ENCODE measurements around the gene SFMBT1. TPM values are rescaled to one million over a fixed set of nuclear protein-coding genes. Genes with fewer than 3 reads are reported as not detected.

Gene SFMBT1
- total and polyA plus RNA-seq, 2 of the 8 experiments (the other 6 are each of a cell fraction or from before 2014, with no cell fraction given) = 8.1 to 16.8 TPM

DNA sequence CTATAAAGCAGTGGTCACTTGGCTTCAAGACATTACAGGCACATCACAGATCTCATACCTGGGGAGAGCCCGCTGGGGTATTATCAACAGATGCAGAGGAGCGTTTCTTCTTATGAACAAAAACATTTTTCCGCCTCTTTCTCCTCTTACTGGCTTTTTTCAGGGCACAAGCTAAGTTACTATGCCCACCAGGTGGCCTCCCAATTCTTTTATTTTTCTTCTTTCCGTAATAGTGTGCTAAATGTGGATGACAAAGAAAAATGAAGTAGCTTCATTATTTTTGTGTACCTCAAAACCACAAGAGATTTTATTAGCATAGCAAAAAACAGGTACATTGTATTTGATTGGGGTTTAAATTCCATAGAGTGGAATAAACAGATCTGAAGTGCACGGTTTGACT lies 138.4 kb downstream of the SFMBT1 start:
- H3K36me3 ChIP-seq (ENCODE audit: control insufficient read depth in 2 of 4, insufficient read depth in 4 of 4, low read length in 3 of 4) = peaks cover 0 to 10% (median 1%) of the 10 kb centered on the region in 4 experiments; a peak in 4 of 8 replicates
- no peak overlapping the region for H2AFZ ChIP-seq (ENCODE audit: low read length)
- H2BK12ac ChIP-seq (ENCODE audit: low read depth, low read length) = no peak overlapping the region
- no peak overlapping the region for H2BK15ac ChIP-seq (ENCODE audit: low read length)
- H3K23me2 ChIP-seq (ENCODE audit: low read depth, low read length) = no peaks in the 10 kb centered on the region
- FAIRE-seq = no peak
- no peak for DNase-seq (ENCODE audit: low read depth in 1 of 2, low spot score in 2 of 2)
- no peak overlapping the region for H2BK5ac ChIP-seq (ENCODE audit: low read depth, low read length)
- H3K23ac ChIP-seq (ENCODE audit: insufficient read length) = no peak overlapping the region
- H4K91ac ChIP-seq (replicated peaks; ENCODE audit: insufficient read length, low read length) = no peak overlapping the region
- no peak overlapping the region for H3K4me2 ChIP-seq (ENCODE audit: insufficient read depth in 1 of 2, low read depth in 2 of 2, low read length in 2 of 2)
- POLR2A ChIA-PET (ENCODE audit: partially characterized antibody) = interaction anchor here (1.8 kb wide), 1 partner anchor 10 kb away, joined by 7 read pairs; the partner anchor contains the start of gene STIMATE
- no peak overlapping the region for H3K14ac ChIP-seq (ENCODE audit: insufficient read length)
- H3K27me3 ChIP-seq (replicated peaks in 1 of 4; ENCODE audit: control insufficient read depth in 3 of 4, extremely low read depth in 1 of 4, insufficient read depth in 3 of 4, low read length in 3 of 4) = no peaks in the 10 kb centered on the region
- no peak overlapping the region for H3K27ac ChIP-seq (ENCODE audit: low read depth, low read length)
- no peak overlapping the region for H4K8ac ChIP-seq (ENCODE audit: extremely low read depth, insufficient read depth, low read length)
- no peaks in the 10 kb centered on the region for H4K20me1 ChIP-seq (replicated peaks in 1 of 2; ENCODE audit: control insufficient read depth in 1 of 2, insufficient read depth in 2 of 2, low read length in 2 of 2)
- H4K5ac ChIP-seq (ENCODE audit: insufficient read length, low read depth, low read length) = no peak overlapping the region
- TF ChIP-seq SIX5 (IDR thresholded peaks at IDR 0.05; ENCODE audit: low read depth, low read length) = no peak
- no peak for TF ChIP-seq SAP30 (IDR thresholded peaks at IDR 0.05; ENCODE audit: insufficient read depth, insufficient replicate concordance, low read length)
- H3K79me1 ChIP-seq (ENCODE audit: low read depth, low read length) = no peaks in the 10 kb centered on the region
- no peak overlapping the region for H3K9ac ChIP-seq (replicated peaks in 1 of 4; ENCODE audit: extremely low read depth in 1 of 4, low read depth in 3 of 4, low read length in 3 of 4)
- no peak overlapping the region for H3K56ac ChIP-seq (replicated peaks; ENCODE audit: insufficient read length, low read depth, low read length)
- no peak overlapping the region for H2BK20ac ChIP-seq (ENCODE audit: low read length)
- CTCF ChIA-PET (ENCODE audit: partially characterized antibody) = interaction anchor here (1.0 to 2.1 kb wide), 9 partner anchors 9 to 203 kb away, joined by 3 to 8 read pairs (median 3); partner anchors contain the start of gene STIMATE
- WGBS, 2 experiments (ENCODE audit: extremely low coverage in 1 of 2, insufficient coverage in 1 of 2, insufficient read length in 1 of 2, insufficient replicate concordance in 2 of 2, low coverage in 1 of 2, low lambda C conversion rate in 2 of 2, missing lambda C conversion rate in 1 of 2) = 83% methylated on average over 5 of the region's 5 CpGs; no CpG with 5 or more reads in 1 of the 2 experiments
- H3K18ac ChIP-seq (ENCODE audit: extremely low read depth, low read length) = no peak overlapping the region
- H2AK5ac ChIP-seq (ENCODE audit: low read depth, low read length) = no peak overlapping the region
- no peak overlapping the region for H3K4me3 ChIP-seq (ENCODE audit: extremely low read depth in 1 of 4, insufficient read depth in 2 of 4, low read depth in 3 of 4, low read length in 4 of 4)
- no peaks in the 10 kb centered on the region for H3K79me2 ChIP-seq (ENCODE audit: control insufficient read depth in 1 of 2, insufficient read depth in 2 of 2, low read length in 2 of 2)
- no peak overlapping the region for H2BK120ac ChIP-seq (replicated peaks; ENCODE audit: low read depth, low read length)
- no peaks in the 10 kb centered on the region for H3K4me1 ChIP-seq (replicated peaks in 1 of 4; ENCODE audit: control insufficient read depth in 3 of 4, insufficient read depth in 4 of 4, low read length in 3 of 4)
- no peaks in the 10 kb centered on the region for H3K9me3 ChIP-seq (ENCODE audit: insufficient read depth in 2 of 2, low read depth in 1 of 2, low read length in 1 of 2)
- H3K4ac ChIP-seq (replicated peaks; ENCODE audit: insufficient read length, low read depth, low read length) = no peak overlapping the region
